ENCODE measurements around the gene ZNF576. TPM values are rescaled to one million over a fixed set of nuclear protein-coding genes. Genes with fewer than 3 reads are reported as not detected.

Gene ZNF576
- total RNA-seq, 1 experiment from 2014 or later = 14.1 TPM

DNA sequence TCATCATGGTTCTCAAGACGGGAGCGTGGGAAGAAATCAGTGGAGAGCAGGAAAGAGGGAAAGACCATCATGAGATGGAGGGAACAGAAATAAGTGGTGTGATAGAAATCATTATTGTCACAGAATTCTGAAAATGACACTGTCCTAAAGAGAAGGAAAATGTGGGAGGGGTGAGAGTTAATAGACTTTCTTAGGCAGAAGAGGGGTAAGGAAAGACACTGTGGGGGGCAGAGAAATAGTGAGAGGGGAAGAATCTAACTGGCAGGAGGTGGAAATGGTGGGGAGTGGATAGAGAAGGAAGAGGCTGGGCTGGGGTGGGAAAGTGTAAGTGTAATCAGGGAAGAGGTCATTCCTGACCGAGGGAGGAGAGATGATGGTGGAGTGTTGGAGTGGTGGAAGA is 17.6 kb upstream of the ZNF576 start:
- peaks cover 3% of the 10 kb centered on the region; the same call in 1 of the 2 replicates for H3K4me1 ChIP-seq (ENCODE audit: control insufficient read depth, insufficient read depth, low read length)
- no peaks in the 10 kb centered on the region for H3K27me3 ChIP-seq (ENCODE audit: control insufficient read depth, insufficient read depth, low read length)
- in situ Hi-C loops (cut with HindIII; ENCODE audit: low pct_unique_long_range_greater_than_20kb, low sequenced_read_pairs) (no loop called here), intact Hi-C loops (cut with micrococcal nuclease; ENCODE audit: unreplicated experiment) (no loop called here)
- H3K36me3 ChIP-seq (ENCODE audit: control insufficient read depth, insufficient read depth, low read length) = peaks cover 7% of the 10 kb centered on the region; the same call in 1 of the 2 replicates
- no peak overlapping the region for H3K27ac ChIP-seq (ENCODE audit: low read length)
- no peaks in the 10 kb centered on the region for H3K9me3 ChIP-seq (ENCODE audit: control insufficient read depth, insufficient read depth, low read depth, low read length)
- ATAC-seq = no peak
- DNase-seq (ENCODE audit: low read depth, low spot score) = no peak
- TF ChIP-seq, protein P1, sequence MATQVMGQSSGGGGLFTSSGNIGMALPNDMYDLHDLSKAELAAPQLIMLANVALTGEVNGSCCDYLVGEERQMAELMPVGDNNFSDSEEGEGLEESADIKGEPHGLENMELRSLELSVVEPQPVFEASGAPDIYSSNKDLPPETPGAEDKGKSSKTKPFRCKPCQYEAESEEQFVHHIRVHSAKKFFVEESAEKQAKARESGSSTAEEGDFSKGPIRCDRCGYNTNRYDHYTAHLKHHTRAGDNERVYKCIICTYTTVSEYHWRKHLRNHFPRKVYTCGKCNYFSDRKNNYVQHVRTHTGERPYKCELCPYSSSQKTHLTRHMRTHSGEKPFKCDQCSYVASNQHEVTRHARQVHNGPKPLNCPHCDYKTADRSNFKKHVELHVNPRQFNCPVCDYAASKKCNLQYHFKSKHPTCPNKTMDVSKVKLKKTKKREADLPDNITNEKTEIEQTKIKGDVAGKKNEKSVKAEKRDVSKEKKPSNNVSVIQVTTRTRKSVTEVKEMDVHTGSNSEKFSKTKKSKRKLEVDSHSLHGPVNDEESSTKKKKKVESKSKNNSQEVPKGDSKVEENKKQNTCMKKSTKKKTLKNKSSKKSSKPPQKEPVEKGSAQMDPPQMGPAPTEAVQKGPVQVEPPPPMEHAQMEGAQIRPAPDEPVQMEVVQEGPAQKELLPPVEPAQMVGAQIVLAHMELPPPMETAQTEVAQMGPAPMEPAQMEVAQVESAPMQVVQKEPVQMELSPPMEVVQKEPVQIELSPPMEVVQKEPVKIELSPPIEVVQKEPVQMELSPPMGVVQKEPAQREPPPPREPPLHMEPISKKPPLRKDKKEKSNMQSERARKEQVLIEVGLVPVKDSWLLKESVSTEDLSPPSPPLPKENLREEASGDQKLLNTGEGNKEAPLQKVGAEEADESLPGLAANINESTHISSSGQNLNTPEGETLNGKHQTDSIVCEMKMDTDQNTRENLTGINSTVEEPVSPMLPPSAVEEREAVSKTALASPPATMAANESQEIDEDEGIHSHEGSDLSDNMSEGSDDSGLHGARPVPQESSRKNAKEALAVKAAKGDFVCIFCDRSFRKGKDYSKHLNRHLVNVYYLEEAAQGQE (IDR thresholded peaks at IDR 0.05; ENCODE audit: insufficient read depth in 1 of 2, low read depth in 2 of 2, low read length in 1 of 2) = no peak
- TF ChIP-seq, protein P2, sequence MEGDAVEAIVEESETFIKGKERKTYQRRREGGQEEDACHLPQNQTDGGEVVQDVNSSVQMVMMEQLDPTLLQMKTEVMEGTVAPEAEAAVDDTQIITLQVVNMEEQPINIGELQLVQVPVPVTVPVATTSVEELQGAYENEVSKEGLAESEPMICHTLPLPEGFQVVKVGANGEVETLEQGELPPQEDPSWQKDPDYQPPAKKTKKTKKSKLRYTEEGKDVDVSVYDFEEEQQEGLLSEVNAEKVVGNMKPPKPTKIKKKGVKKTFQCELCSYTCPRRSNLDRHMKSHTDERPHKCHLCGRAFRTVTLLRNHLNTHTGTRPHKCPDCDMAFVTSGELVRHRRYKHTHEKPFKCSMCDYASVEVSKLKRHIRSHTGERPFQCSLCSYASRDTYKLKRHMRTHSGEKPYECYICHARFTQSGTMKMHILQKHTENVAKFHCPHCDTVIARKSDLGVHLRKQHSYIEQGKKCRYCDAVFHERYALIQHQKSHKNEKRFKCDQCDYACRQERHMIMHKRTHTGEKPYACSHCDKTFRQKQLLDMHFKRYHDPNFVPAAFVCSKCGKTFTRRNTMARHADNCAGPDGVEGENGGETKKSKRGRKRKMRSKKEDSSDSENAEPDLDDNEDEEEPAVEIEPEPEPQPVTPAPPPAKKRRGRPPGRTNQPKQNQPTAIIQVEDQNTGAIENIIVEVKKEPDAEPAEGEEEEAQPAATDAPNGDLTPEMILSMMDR (IDR thresholded peaks at IDR 0.05) = no peak
- no peak for TF ChIP-seq TCF7L2 (IDR thresholded peaks at IDR 0.05; ENCODE audit: low read depth, low read length)
- no peak for TF ChIP-seq SIN3A (IDR thresholded peaks at IDR 0.05; ENCODE audit: borderline replicate concordance, insufficient read depth, low read depth, low read length)
- no peak for TF ChIP-seq POLR2AphosphoS5 (IDR thresholded peaks at IDR 0.05; ENCODE audit: low read depth, low read length)
- no peak overlapping the region for H3K4me3 ChIP-seq (ENCODE audit: low read depth in 2 of 2, low read length in 2 of 2)
- ChIA-PET POLR2A (no interaction called here), CTCF (no interaction called here)
- no TSS peak for BruUV-seq (replicated peaks)

DNA sequence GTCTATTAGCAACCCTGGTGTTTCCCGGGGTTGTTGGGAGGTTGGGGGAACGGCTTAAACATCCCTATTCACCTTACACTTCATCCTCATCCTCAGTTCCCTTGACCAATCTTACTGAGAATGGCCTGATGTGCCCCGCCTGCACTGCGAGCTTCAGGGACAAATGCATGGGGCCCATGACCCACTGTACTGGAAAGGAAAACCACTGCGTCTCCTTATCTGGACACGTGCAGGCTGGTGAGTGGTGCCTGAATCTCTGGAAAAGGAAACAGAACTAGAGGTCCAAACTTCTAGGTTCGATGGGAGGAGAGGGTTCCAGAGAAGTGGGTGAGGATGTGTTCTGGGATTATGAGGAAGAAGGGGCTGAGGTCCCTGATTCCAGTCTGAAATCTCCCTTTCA is 14.9 kb upstream of the ZNF576 start:
- no peak overlapping the region for H3K4me3 ChIP-seq (ENCODE audit: low read depth in 2 of 2, low read length in 2 of 2)
- ATAC-seq = 0 out of 2 replicates have a peak, but pooled peaks have one; percentile 32
- ChIA-PET POLR2A (no interaction called here), CTCF (no interaction called here)
- BruUV-seq (replicated peaks) = no TSS peak
- TF ChIP-seq, protein P1 (IDR thresholded peaks at IDR 0.05; ENCODE audit: insufficient read depth in 1 of 2, low read depth in 2 of 2, low read length in 1 of 2) = no peak
- no peak for TF ChIP-seq POLR2AphosphoS5 (IDR thresholded peaks at IDR 0.05; ENCODE audit: low read depth, low read length)
- TF ChIP-seq, protein P2 (IDR thresholded peaks at IDR 0.05) = no peak
- TF ChIP-seq SIN3A (IDR thresholded peaks at IDR 0.05; ENCODE audit: borderline replicate concordance, insufficient read depth, low read depth, low read length) = no peak
- TF ChIP-seq TCF7L2 (IDR thresholded peaks at IDR 0.05; ENCODE audit: low read depth, low read length) = no peak
- no peaks in the 10 kb centered on the region for H3K36me3 ChIP-seq (ENCODE audit: control insufficient read depth, insufficient read depth, low read length)
- intact Hi-C loops (cut with micrococcal nuclease; ENCODE audit: unreplicated experiment) (no loop called here), in situ Hi-C loops (cut with HindIII; ENCODE audit: low pct_unique_long_range_greater_than_20kb, low sequenced_read_pairs) (no loop called here)
- H3K27me3 ChIP-seq (ENCODE audit: control insufficient read depth, insufficient read depth, low read length) = no peaks in the 10 kb centered on the region
- no peaks in the 10 kb centered on the region for H3K9me3 ChIP-seq (ENCODE audit: control insufficient read depth, insufficient read depth, low read depth, low read length)
- H3K27ac ChIP-seq (ENCODE audit: low read length) = no peak overlapping the region
- DNase-seq (ENCODE audit: low read depth, low spot score) = no peak
- H3K4me1 ChIP-seq (ENCODE audit: control insufficient read depth, insufficient read depth, low read length) = no peaks in the 10 kb centered on the region
